K562 (cell line): Measurements from ENCODE around the gene DAP. TPM values are rescaled to one million over a fixed set of nuclear protein-coding genes. Genes with fewer than 3 reads are reported as not detected.
"Not testable (repeated sequence)": the region's sequence is repeated elsewhere in the genome, so short reads cannot be mapped to it uniquely, and the experiment has no call there.

ENCODE experiments used
- ATAC-seq: fragments of 200-7000 bp; cut with Tn5 transposase; 3 replicates; pipeline ENCODE4 v1.9.1; 2020; ENCODE audit warnings: moderate library complexity
- BruUV-seq: library from RNA; stranded (reverse); fragments of 400-500 nt; replicated peaks from 2 replicates; lab custom pipeline; 2021; lab: Mats Ljungman, UMichigan
- CTCF ChIA-PET: fragments of 300-600 bp; formaldehyde crosslinking; extraction: SDS; loops from one replicate; lab custom pipeline; 2021; ENCODE audit warnings: low intra/inter-chr PET ratio; lab: Yijun Ruan, JAX
- POLR2A ChIA-PET: fragments of 300-600, 350-650 bp; sonication (Branson Sonifier 250); formaldehyde crosslinking; extraction: SDS; loops from one replicate; lab custom pipeline; 2021; ENCODE audit warnings: antibody characterized with exemption, inconsistent platforms; lab: Yijun Ruan, JAX
- DNase-seq, 4 experiments: peaks; one replicate each; pipeline versions ENCODE4 v3.0.0 to v3.0.0-alpha.2; 2011 to 2018; ENCODE audit warnings: low spot score in 3 of 4, mixed read lengths in 3 of 4; ENCODE audit errors: extremely low read depth in 1 of 4
- FAIRE-seq: peaks from 2 replicates; lab custom pipeline; 2011; peaks lifted over from hg19 to GRCh38; lab: Jason Lieb, UNC
- H2AFZ ChIP-seq: 2 replicates; pipeline ENCODE4 v1.6.0; 2011; ENCODE audit warnings: low read depth, low read length, control low read depth, inconsistent platforms
- H3K27ac ChIP-seq: fragments of 200-600 bp; 3 replicates; pipeline ENCODE4 v1.8.0; 2011; ENCODE audit warnings: low read depth, mild to moderate bottlenecking, control low read depth, inconsistent platforms, low read length, moderate library complexity, mixed read lengths; ENCODE audit errors: extremely low read depth
- H3K27me3 ChIP-seq, 2 experiments: fragments of 300-600 bp in 1 of 2; 2 replicates in 1 of 2; 3 replicates in 1 of 2; pipeline versions ENCODE4 v1.6.0 to v1.8.0; 2011; ENCODE audit warnings: inconsistent platforms in 2 of 2, low read length in 2 of 2, mild to moderate bottlenecking in 1 of 2, mixed read lengths in 1 of 2, moderate library complexity in 1 of 2; ENCODE audit not compliant: control insufficient read depth in 2 of 2, insufficient read depth in 2 of 2
- H3K36me3 ChIP-seq: fragments of 300-600 bp; 3 replicates; pipeline ENCODE4 v1.8.0; 2011; ENCODE audit warnings: mild to moderate bottlenecking, low read length, inconsistent platforms; ENCODE audit not compliant: control insufficient read depth, insufficient read depth
- H3K4me1 ChIP-seq, 2 experiments: fragments of 200-600 bp in 1 of 2; replicated peaks in 1 of 2; 2 replicates in 1 of 2; 3 replicates in 1 of 2; pipeline versions ENCODE4 v1.5.1 to v1.8.0; 2011; ENCODE audit warnings: inconsistent platforms in 2 of 2, low read length in 2 of 2, mild to moderate bottlenecking in 1 of 2, mixed read lengths in 1 of 2, moderate library complexity in 1 of 2; ENCODE audit not compliant: control insufficient read depth in 2 of 2, insufficient read depth in 2 of 2
- H3K4me2 ChIP-seq: 2 replicates; pipeline ENCODE4 v1.6.1; 2011; ENCODE audit warnings: low read length, control low read depth, inconsistent platforms, mixed read lengths; ENCODE audit not compliant: insufficient read depth
- H3K4me3 ChIP-seq: fragments of 200-600 bp; sonication (generic), shearing (Covaris generic); 2 replicates; pipeline ENCODE4 v1.5.1; 2016; ENCODE audit warnings: control low read depth, inconsistent platforms
- H3K79me2 ChIP-seq: fragments of 200-600 bp; 3 replicates; pipeline ENCODE4 v1.8.0; 2011; ENCODE audit warnings: low read length, inconsistent platforms; ENCODE audit not compliant: control insufficient read depth, insufficient read depth
- H3K9ac ChIP-seq, 2 experiments: 2 replicates each; pipeline versions ENCODE4 v1.6.0 to v1.6.1; 2011; ENCODE audit warnings: low read depth in 2 of 2, low read length in 2 of 2, control low read depth in 1 of 2, inconsistent platforms in 1 of 2, mild to moderate bottlenecking in 1 of 2, mixed read lengths in 1 of 2; ENCODE audit not compliant: insufficient read depth in 1 of 2
- H3K9me1 ChIP-seq: one replicate; pipeline ENCODE4 v1.6.0; 2011; ENCODE audit warnings: inconsistent platforms, mild to moderate bottlenecking, low read length, moderate library complexity; ENCODE audit not compliant: control insufficient read depth, insufficient read depth
- H3K9me3 ChIP-seq: replicated peaks from 2 replicates; pipeline ENCODE4 v1.5.1; 2011; ENCODE audit warnings: low read depth, low read length, inconsistent platforms; ENCODE audit not compliant: control insufficient read depth, insufficient read depth
- H4K20me1 ChIP-seq: replicated peaks from 2 replicates; pipeline ENCODE4 v1.6.1; 2011; ENCODE audit warnings: low read length, inconsistent platforms, mixed read lengths; ENCODE audit not compliant: control insufficient read depth, insufficient read depth
- CUX1 ChIP-seq: fragments of 200-800 bp; sonication (Bioruptor generic); IDR thresholded peaks from 2 replicates; pipeline ENCODE4 v1.6.1; 2016; ENCODE audit warnings: missing genetic modification characterization, missing compliant biosample characterization
- ELK3 ChIP-seq: fragments of 450-650 bp; formaldehyde crosslinking; IDR thresholded peaks from 2 replicates; pipeline ENCODE4 v1.4.0; 2020; ENCODE audit warnings: mild to moderate bottlenecking
- JUND ChIP-seq, 2 experiments: IDR thresholded peaks; 2 replicates in 1 of 2; 3 replicates in 1 of 2; pipeline ENCODE4 v1.6.1; 2011; ENCODE audit warnings: borderline replicate concordance in 2 of 2, low read depth in 2 of 2, low read length in 2 of 2, improper control_type of control experiment in 1 of 2, missing biosample characterization in 1 of 2, missing genetic modification characterization in 1 of 2, missing genetic modification reagents in 1 of 2
- NFIX ChIP-seq: fragments of 250-450 bp; sonication (Bioruptor Pico); IDR thresholded peaks from 2 replicates; pipeline ENCODE4 v1.4.0; 2020; ENCODE audit warnings: low read depth, mild to moderate bottlenecking, moderate library complexity
- ZBTB33 ChIP-seq: sonication (generic); formaldehyde crosslinking; IDR thresholded peaks from 2 replicates; pipeline ENCODE4 v1.8.1; 2023; ENCODE audit warnings: mild to moderate bottlenecking, missing genetic modification reagents
- ZNF12 ChIP-seq: sonication (generic); formaldehyde crosslinking; IDR thresholded peaks from 2 replicates; pipeline ENCODE4 v1.4.0; 2020; ENCODE audit warnings: mild to moderate bottlenecking, missing genetic modification reagents
- WGBS: fragments of 100-300 bp; shearing (Covaris generic); methylation state at CpG from one replicate; pipeline ENCODE4 v1.1.6; 2016; ENCODE audit warnings: low coverage, mixed read lengths; ENCODE audit not compliant: insufficient coverage; ENCODE audit errors: missing lambda C conversion rate; 5-methylcytosine and 5-hydroxymethylcytosine counted together
- in situ Hi-C: fragments of 300-500 bp; cut with MboI; formaldehyde crosslinking; loops from 4 replicates; pipeline ENCODE4 v1.15.0; 2018; ENCODE audit warnings: inconsistent platforms, mixed read lengths
- intact Hi-C: fragments of 100-400 bp; cut with micrococcal nuclease; formaldehyde crosslinking; loops from 2 replicates; pipeline ENCODE4 v1.14.2; 2022
- polyA plus RNA-seq, 8 experiments: library from polyadenylated mRNA; depleted of rRNA in 4 of 8; stranded (reverse) in 5 of 8; unstranded in 3 of 8; fragments of >200 nt; fragmentation: Nextera tagmentation in 2 of 8; fragmentation: Illumina TruSeq in 1 of 8; extraction: Ambion mirVana in 2 of 8; extraction: Trizol in 1 of 8; gene quantifications; 2 replicates each; pipeline versions ENCODE4 v1.2.1 to v1.2.3, GENCODE V29; 2011 to 2014; ENCODE audit warnings: inconsistent platforms in 1 of 8, missing spikeins in 1 of 8
- total RNA-seq, 7 experiments: library from RNA; depleted of rRNA in 6 of 7; stranded (reverse); fragments of >200 nt in 6 of 7; fragmentation: Illumina TruSeq in 2 of 7; extraction: Trizol in 2 of 7; gene quantifications; 2 replicates each; pipeline versions ENCODE4 v1.2.1 to v1.2.3, GENCODE V29; 2011 to 2021; ENCODE audit warnings: low replicate concordance in 1 of 7

DAP gene
- total and polyA plus RNA-seq, 9 of the 15 experiments (the other 6 are each of a cell fraction or from before 2014, with no cell fraction given): 14.1 to 151 (median 34.5) TPM

- H3K4me1 ChIP-seq, ATAC-seq, CTCF ChIA-PET, H3K79me2 ChIP-seq, H3K4me3 ChIP-seq, H3K36me3 ChIP-seq, DNase-seq, H3K9me3 ChIP-seq, intact Hi-C loops, BruUV-seq, in situ Hi-C loops, POLR2A ChIA-PET, H4K20me1 ChIP-seq, H2AFZ ChIP-seq, FAIRE-seq, H3K9me1 ChIP-seq, H3K4me2 ChIP-seq, H3K27ac ChIP-seq, H3K9ac ChIP-seq: not testable (repeated sequence)
- TF ChIP-seq ZBTB33 (CRISPR knock-in tag): peak; percentile 99
- WGBS: 93% methylated on average over 20 of the region's 48 CpGs
- peaks cover 14 to 44% of the 10 kb centered on the region in 2 experiments; a peak in 4 of 5 replicates for H3K27me3 ChIP-seq
Measured at GRCh38 chr5:10638723-10639122, 122.3 kb downstream of the DAP start.

GRCh38 chr5:10637944-10638343 lies 123.1 kb downstream of the DAP start:
- FAIRE-seq (no peak), ATAC-seq (no peak), DNase-seq (no peak)
- Histone ChIP-seq H2AFZ (no peak overlapping the region), H3K79me2 (no peaks in the 10 kb centered on the region), H4K20me1 (no peaks in the 10 kb centered on the region), H3K36me3 (no peaks in the 10 kb centered on the region), H3K27ac (no peak overlapping the region), H3K27me3 (peaks cover 16 to 42% of the 10 kb centered on the region in 2 experiments; a peak in 4 of 5 replicates), H3K4me2 (no peak overlapping the region), H3K4me3 (no peak overlapping the region), H3K9me1 (no peaks in the 10 kb centered on the region), H3K9me3 (peaks cover 7% of the 10 kb centered on the region), H3K4me1 (no peaks in the 10 kb centered on the region; a peak in 1 of 5 replicates), H3K9ac (no peak overlapping the region)
- in situ Hi-C loops: no loop called here
- ChIA-PET POLR2A (no interaction called here), CTCF (no interaction called here)
- intact Hi-C loops: no loop called here
- 69% methylated on average over 10 of the region's 10 CpGs for WGBS
- no TSS peak for BruUV-seq
- TF ChIP-seq ELK3 (CRISPR knock-in tag): no peak
- no peak for TF ChIP-seq JUND (IDR thresholded peaks at IDR 0.05; ENCODE audit: borderline replicate concordance, low read depth, low read length)
- no peak for TF ChIP-seq JUND (tag; IDR thresholded peaks at IDR 0.05; ENCODE audit: borderline replicate concordance, low read depth, low read length)
- TF ChIP-seq CUX1 (CRISPR knock-in tag): no peak
- TF ChIP-seq ZNF12 (CRISPR knock-in tag): no peak
- no peak for TF ChIP-seq NFIX (CRISPR knock-in tag)
